ENCODE data around the gene ATL2. TPM values are rescaled to one million over a fixed set of nuclear protein-coding genes. Genes with fewer than 3 reads are reported as not detected.
"Not testable (repeated sequence)": the region's sequence is repeated elsewhere in the genome, so short reads cannot be mapped to it uniquely, and the experiment has no call there.

The ATL2 gene
- total RNA-seq, 2 donors from 2014 or later, result 43.6 to 62.6 TPM

GRCh38 chr2:38384338-38384737, 7.3 kb upstream of the ATL2 start:
- Histone ChIP-seq H3K4me3 (no peak overlapping the region), H3K27ac (no peak overlapping the region), H3K4me1 (no peaks in the 10 kb centered on the region), H3K27me3 (no peaks in the 10 kb centered on the region), H3K36me3 (replicated peaks in 1 of 2; ENCODE audit: insufficient read depth in 1 of 2, low read depth in 2 of 2) (no peaks in the 10 kb centered on the region), H3K9me3 (no peaks in the 10 kb centered on the region)
- ATAC-seq (no peak), DNase-seq (no peak)
- no peak for TF ChIP-seq POLR2A (IDR thresholded peaks at IDR 0.05)
- TF ChIP-seq, protein P1, sequence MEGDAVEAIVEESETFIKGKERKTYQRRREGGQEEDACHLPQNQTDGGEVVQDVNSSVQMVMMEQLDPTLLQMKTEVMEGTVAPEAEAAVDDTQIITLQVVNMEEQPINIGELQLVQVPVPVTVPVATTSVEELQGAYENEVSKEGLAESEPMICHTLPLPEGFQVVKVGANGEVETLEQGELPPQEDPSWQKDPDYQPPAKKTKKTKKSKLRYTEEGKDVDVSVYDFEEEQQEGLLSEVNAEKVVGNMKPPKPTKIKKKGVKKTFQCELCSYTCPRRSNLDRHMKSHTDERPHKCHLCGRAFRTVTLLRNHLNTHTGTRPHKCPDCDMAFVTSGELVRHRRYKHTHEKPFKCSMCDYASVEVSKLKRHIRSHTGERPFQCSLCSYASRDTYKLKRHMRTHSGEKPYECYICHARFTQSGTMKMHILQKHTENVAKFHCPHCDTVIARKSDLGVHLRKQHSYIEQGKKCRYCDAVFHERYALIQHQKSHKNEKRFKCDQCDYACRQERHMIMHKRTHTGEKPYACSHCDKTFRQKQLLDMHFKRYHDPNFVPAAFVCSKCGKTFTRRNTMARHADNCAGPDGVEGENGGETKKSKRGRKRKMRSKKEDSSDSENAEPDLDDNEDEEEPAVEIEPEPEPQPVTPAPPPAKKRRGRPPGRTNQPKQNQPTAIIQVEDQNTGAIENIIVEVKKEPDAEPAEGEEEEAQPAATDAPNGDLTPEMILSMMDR (IDR thresholded peaks at IDR 0.05), result no peak
- 45 to 49% methylated on average over 3 of the region's 3 CpGs for WGBS, 2 donors
- intact Hi-C loops (cut with DNase I), result no loop called here

DNA sequence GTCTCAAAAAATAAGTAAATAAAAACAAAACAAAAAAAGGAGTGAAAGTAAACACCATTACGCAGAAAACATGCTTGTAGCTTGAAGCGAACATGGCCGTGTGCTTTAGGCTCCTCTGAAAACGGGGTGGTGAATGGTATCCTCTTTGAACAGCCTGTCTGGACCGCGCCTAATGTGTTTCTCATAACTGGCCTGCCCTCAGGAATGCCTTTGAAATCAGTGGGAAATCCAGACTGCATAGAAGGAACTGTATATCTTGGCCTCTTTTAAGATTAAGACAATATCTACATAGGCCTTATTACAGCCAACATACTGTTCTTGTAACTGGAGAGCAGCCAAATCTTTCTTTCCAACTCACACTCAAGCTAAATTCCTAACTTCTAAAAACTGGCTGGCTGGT, 6.7 kb upstream of the ATL2 start:
- intact Hi-C loops (cut with DNase I); ATAC-seq: not testable (repeated sequence)
- WGBS, 2 donors, result 87 to 94% methylated on average over 6 of the region's 6 CpGs

GRCh38 chr2:38381381-38382143, 4.5 kb upstream of the ATL2 start:
- no peak for TF ChIP-seq POLR2A (IDR thresholded peaks at IDR 0.05)
- TF ChIP-seq, protein P1 (IDR thresholded peaks at IDR 0.05), result no peak
- H3K27me3 ChIP-seq, result no peaks in the 10 kb centered on the region
- no peak overlapping the region for H3K27ac ChIP-seq
- no peaks in the 10 kb centered on the region for H3K9me3 ChIP-seq
- H3K4me1 ChIP-seq, result no peaks in the 10 kb centered on the region
- ATAC-seq, result no peak
- H3K4me3 ChIP-seq, result no peak overlapping the region
- DNase-seq, result no peak
- WGBS, 2 donors, result 83 to 86% methylated on average over 6 of the region's 6 CpGs
- no peaks in the 10 kb centered on the region for H3K36me3 ChIP-seq (replicated peaks in 1 of 2; ENCODE audit: insufficient read depth in 1 of 2, low read depth in 2 of 2)
- intact Hi-C loops (cut with DNase I), result no loop called here

More for the DNA sequence above, 6.7 kb upstream of the ATL2 start:
- H3K36me3 ChIP-seq (replicated peaks in 1 of 2; ENCODE audit: insufficient read depth in 1 of 2, low read depth in 2 of 2); H3K4me3 ChIP-seq; DNase-seq; H3K4me1 ChIP-seq; H3K27ac ChIP-seq; H3K27me3 ChIP-seq; H3K9me3 ChIP-seq: not testable (repeated sequence)

DNA sequence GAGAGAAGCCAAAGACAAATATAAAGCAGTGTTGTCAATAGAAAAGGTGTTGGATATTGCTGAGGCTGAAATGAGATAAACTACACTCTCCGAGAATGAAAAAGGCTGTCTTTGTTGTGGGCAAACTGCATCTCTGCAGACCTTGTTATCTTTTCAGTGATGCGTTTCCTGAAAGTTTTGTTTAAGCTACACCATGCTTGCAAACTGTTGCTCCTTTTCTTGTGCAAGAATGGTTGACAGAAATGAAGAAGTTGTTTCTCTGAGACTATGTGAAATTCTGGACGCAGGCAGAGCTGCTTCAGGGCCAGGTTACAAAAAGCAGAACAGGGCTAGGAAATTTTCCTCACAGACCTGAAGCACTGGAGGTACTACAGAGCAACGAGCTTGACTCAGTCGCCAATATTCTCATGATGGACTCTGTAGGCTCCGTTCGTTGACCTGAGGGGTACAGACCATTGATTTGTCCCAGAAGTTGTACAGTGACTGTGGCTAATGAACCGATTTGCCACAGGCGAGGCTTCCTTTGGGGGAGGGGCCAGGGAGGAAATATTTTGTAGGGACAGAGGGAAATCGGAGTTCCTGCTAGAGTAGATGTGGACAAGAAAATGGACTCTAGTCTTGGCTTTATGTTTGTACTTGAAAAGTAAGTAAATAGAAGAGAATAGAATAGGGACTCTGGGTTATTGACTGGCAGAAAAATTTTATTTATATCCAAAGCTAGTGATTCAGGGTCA, 3.5 kb upstream of the ATL2 start:
- H3K27me3 ChIP-seq, result no peaks in the 10 kb centered on the region
- H3K4me3 ChIP-seq, result no peak overlapping the region
- TF ChIP-seq, protein P1 (IDR thresholded peaks at IDR 0.05), result no peak
- TF ChIP-seq POLR2A (IDR thresholded peaks at IDR 0.05), result no peak
- ATAC-seq (no peak), DNase-seq (peak in 1 of 4 donors; percentile 29)
- peaks cover 3% of the 10 kb centered on the region for H3K4me1 ChIP-seq
- no peak overlapping the region for H3K27ac ChIP-seq
- H3K36me3 ChIP-seq (replicated peaks in 1 of 2; ENCODE audit: insufficient read depth in 1 of 2, low read depth in 2 of 2), result no peaks in the 10 kb centered on the region
- intact Hi-C loops (cut with DNase I), result no loop called here
- no peaks in the 10 kb centered on the region for H3K9me3 ChIP-seq
- WGBS, 2 donors, result 52 to 55% methylated on average over 10 of the region's 10 CpGs

GRCh38 chr2:38376346-38377049, 575 bp downstream of the ATL2 start:
- H3K4me3 ChIP-seq, result peak overlapping the region; percentile 29 to 52
- peak; percentile 61 to 74 (median 68) for DNase-seq
- H3K9me3 ChIP-seq, result no peaks in the 10 kb centered on the region
- peak; percentile 80 for ATAC-seq
- no peaks in the 10 kb centered on the region for H3K36me3 ChIP-seq (replicated peaks in 1 of 2; ENCODE audit: insufficient read depth in 1 of 2, low read depth in 2 of 2)
- H3K4me1 ChIP-seq, result peaks cover 30% of the 10 kb centered on the region
- WGBS, 2 donors, result 0% methylated on average over 4 to 60 of the region's 80 CpGs
- peak overlapping the region; percentile 91 to 99 (median 97) for H3K27ac ChIP-seq
- intact Hi-C loops (cut with DNase I), result no loop called here
- peak in 2 of 3 donors; percentile 9 to 30 for TF ChIP-seq POLR2A (IDR thresholded peaks at IDR 0.05)
- TF ChIP-seq, protein P1 (IDR thresholded peaks at IDR 0.05), result peak in 5 of 7 experiments; percentile 12 to 82 (median 60)
- no peaks in the 10 kb centered on the region for H3K27me3 ChIP-seq
